GM18505 (cell line): ENCODE data around the gene OLIG2.

Experiments used
- ATAC-seq: cut with Tn5 transposase; IDR thresholded peaks from one replicate; pipeline ENCODE4 v1.9.1; 2021; ENCODE audit not compliant: unreplicated experiment
- POLR2A ChIP-seq: IDR thresholded peaks from 4 replicates; pipeline ENCODE4 v1.6.1; 2011; ENCODE audit warnings: borderline replicate concordance; ENCODE audit not compliant: insufficient read depth, insufficient read length; ENCODE audit errors: extremely low read depth

The OLIG2 gene

GRCh38 chr21:33031152-33031911 lies 5.6 kb downstream of the OLIG2 start:
- ATAC-seq = no peak
- no peak for TF ChIP-seq POLR2A

- no peak for ATAC-seq
- TF ChIP-seq POLR2A = no peak
These were observed 6.8 kb downstream of the OLIG2 start for GRCh38 chr21:33032434-33033047.

GRCh38 chr21:33033094-33033951 lies 7.6 kb downstream of the OLIG2 start:
- no peak for TF ChIP-seq POLR2A
- ATAC-seq = no peak

GRCh38 chr21:33033961-33034413 lies 8.3 kb downstream of the OLIG2 start:
- no peak for TF ChIP-seq POLR2A
- ATAC-seq = no peak

- ATAC-seq = no peak
- TF ChIP-seq POLR2A = no peak
These were observed 9.4 kb downstream of the OLIG2 start for GRCh38 chr21:33035147-33035546.

GRCh38 chr21:33036430-33037162 lies 10.9 kb downstream of the OLIG2 start:
- TF ChIP-seq POLR2A = no peak
- peak; percentile 58 for ATAC-seq

- no peak for ATAC-seq
- TF ChIP-seq POLR2A = no peak
These were observed 11.8 kb downstream of the OLIG2 start for GRCh38 chr21:33037501-33037900.

GRCh38 chr21:33039536-33039935 lies 13.8 kb downstream of the OLIG2 start:
- ATAC-seq = no peak
- TF ChIP-seq POLR2A = no peak

- no peak for ATAC-seq
- TF ChIP-seq POLR2A = no peak
These were observed 14.5 kb downstream of the OLIG2 start for GRCh38 chr21:33040215-33040614.

GRCh38 chr21:33041981-33042380 lies 16.2 kb downstream of the OLIG2 start:
- no peak for ATAC-seq
- TF ChIP-seq POLR2A = no peak

GRCh38 chr21:33042812-33043211 lies 17.1 kb downstream of the OLIG2 start:
- no peak for TF ChIP-seq POLR2A
- no peak for ATAC-seq

GRCh38 chr21:33046455-33046854 lies 20.7 kb downstream of the OLIG2 start:
- ATAC-seq = no peak
- no peak for TF ChIP-seq POLR2A

- ATAC-seq = no peak
These were observed 21.5 kb downstream of the OLIG2 start for GRCh38 chr21:33047231-33047630.

GRCh38 chr21:33051925-33052324 lies 26.2 kb downstream of the OLIG2 start:
- no peak for TF ChIP-seq POLR2A
- ATAC-seq = no peak

More at GRCh38 chr21:33047231-33047630, 21.5 kb downstream of the OLIG2 start:
- TF ChIP-seq POLR2A = no peak

GRCh38 chr21:33053951-33054350 lies 28.2 kb downstream of the OLIG2 start:
- ATAC-seq = no peak
- no peak for TF ChIP-seq POLR2A
